HepG2 (cell line): ENCODE data around the gene TRIM44. TPM values are rescaled to one million over a fixed set of nuclear protein-coding genes. Genes with fewer than 3 reads are reported as not detected.
A peak's percentile ranks its signal among the peaks of the same experiment; 100 is the strongest.

Source experiments
- DNMT1 ChIP-seq: sonication (generic); formaldehyde crosslinking; IDR thresholded peaks from 2 replicates; pipeline ENCODE4 v1.5.1; 2020; ENCODE audit warnings: mild to moderate bottlenecking, missing genetic modification reagents
- KLF16 ChIP-seq, 2 experiments: sonication (generic) in 1 of 2; formaldehyde crosslinking in 1 of 2; IDR thresholded peaks; 2 replicates each; pipeline versions ENCODE4 v1.6.1 to v1.8.0; 2016 to 2023; ENCODE audit warnings: missing genetic modification reagents in 2 of 2, missing compliant biosample characterization in 1 of 2
- SMYD3 ChIP-seq: sonication (generic); formaldehyde crosslinking; IDR thresholded peaks from 2 replicates; pipeline ENCODE4 v1.8.1; 2023; ENCODE audit warnings: mild to moderate bottlenecking, missing genetic modification reagents
- SRY ChIP-seq: sonication (generic); formaldehyde crosslinking; IDR thresholded peaks from 2 replicates; pipeline ENCODE4 v1.8.0; 2022; ENCODE audit warnings: mild to moderate bottlenecking, missing genetic modification reagents
- ZKSCAN8 ChIP-seq: IDR thresholded peaks from 2 replicates; pipeline ENCODE4 v1.6.1; 2016; ENCODE audit warnings: borderline replicate concordance, missing genetic modification reagents, missing compliant biosample characterization
- ZNF652 ChIP-seq: IDR thresholded peaks from 2 replicates; pipeline ENCODE4 v1.6.1; 2016; ENCODE audit warnings: low read depth, borderline replicate concordance
- ZNF788 ChIP-seq: sonication (generic); formaldehyde crosslinking; IDR thresholded peaks from 2 replicates; pipeline ENCODE4 v1.5.0; 2020; ENCODE audit warnings: mild to moderate bottlenecking, missing genetic modification reagents, borderline replicate concordance
- ZNF879 ChIP-seq: sonication (generic); formaldehyde crosslinking; IDR thresholded peaks from 2 replicates; pipeline ENCODE4 v1.8.1; 2023; ENCODE audit warnings: missing genetic modification reagents
- ZSCAN22 ChIP-seq: sonication (generic); formaldehyde crosslinking; IDR thresholded peaks from 2 replicates; pipeline ENCODE4 v1.4.0; 2020; ENCODE audit warnings: mild to moderate bottlenecking, missing genetic modification reagents
- polyA plus RNA-seq, 8 experiments: library from polyadenylated mRNA; depleted of rRNA in 3 of 8; stranded (reverse) in 7 of 8; unstranded in 1 of 8; fragments of >200 nt; fragmentation: Illumina TruSeq in 4 of 8; extraction: Trizol in 4 of 8; gene quantifications; 2 replicates each; pipeline versions ENCODE4 v1.2.1 to v1.2.3, GENCODE V29; 2011 to 2016; ENCODE audit warnings: low read depth in 4 of 8, missing spikeins in 1 of 8, mixed read lengths in 1 of 8; ENCODE audit not compliant: insufficient read depth in 1 of 8
- total RNA-seq, 5 experiments: library from RNA; depleted of rRNA; stranded (reverse); fragments of >200 nt; fragmentation: Illumina TruSeq; extraction: Trizol; gene quantifications; 2 replicates each; pipeline ENCODE4 v1.2.3, GENCODE V29; 2016; ENCODE audit warnings: low read depth in 1 of 5
- TF ChIP-seq, protein P1 (sequence below): sonication (generic); formaldehyde crosslinking; IDR thresholded peaks from 2 replicates; pipeline ENCODE4 v1.4.0; 2020; ENCODE audit warnings: missing genetic modification reagents, borderline replicate concordance
- TF ChIP-seq, protein P2 (sequence below), 2 experiments: fragments of 450-650 bp in 1 of 2; sonication (generic) in 1 of 2; formaldehyde crosslinking in 1 of 2; IDR thresholded peaks; 2 replicates each; pipeline versions ENCODE4 v1.6.1 to v1.8.0; 2016 to 2022; ENCODE audit warnings: antibody characterized with exemption in 1 of 2, mild to moderate bottlenecking in 1 of 2, missing genetic modification reagents in 1 of 2
- TF ChIP-seq, protein P3 (sequence below): IDR thresholded peaks from 2 replicates; pipeline ENCODE4 v1.6.1; 2016
- TF ChIP-seq, protein P4 (sequence below): sonication (generic); formaldehyde crosslinking; IDR thresholded peaks from 2 replicates; pipeline ENCODE4 v1.8.0; 2022; ENCODE audit warnings: mild to moderate bottlenecking, missing genetic modification reagents

TRIM44 gene
- total and polyA plus RNA-seq, 2 of the 13 experiments (the other 11 are each of a cell fraction or from before 2014, with no cell fraction given) = 22.7 to 50.3 TPM

DNA sequence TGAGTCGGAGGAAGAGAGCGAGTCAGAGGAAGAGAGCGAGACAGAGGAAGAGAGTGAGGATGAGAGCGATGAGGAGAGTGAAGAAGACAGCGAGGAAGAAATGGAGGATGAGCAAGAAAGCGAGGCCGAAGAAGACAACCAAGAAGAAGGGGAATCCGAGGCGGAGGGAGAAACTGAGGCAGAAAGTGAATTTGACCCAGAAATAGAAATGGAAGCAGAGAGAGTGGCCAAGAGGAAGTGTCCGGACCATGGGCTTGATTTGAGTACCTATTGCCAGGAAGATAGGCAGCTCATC, 780 bp downstream of the TRIM44 start (continued):
- TF ChIP-seq, protein P1, sequence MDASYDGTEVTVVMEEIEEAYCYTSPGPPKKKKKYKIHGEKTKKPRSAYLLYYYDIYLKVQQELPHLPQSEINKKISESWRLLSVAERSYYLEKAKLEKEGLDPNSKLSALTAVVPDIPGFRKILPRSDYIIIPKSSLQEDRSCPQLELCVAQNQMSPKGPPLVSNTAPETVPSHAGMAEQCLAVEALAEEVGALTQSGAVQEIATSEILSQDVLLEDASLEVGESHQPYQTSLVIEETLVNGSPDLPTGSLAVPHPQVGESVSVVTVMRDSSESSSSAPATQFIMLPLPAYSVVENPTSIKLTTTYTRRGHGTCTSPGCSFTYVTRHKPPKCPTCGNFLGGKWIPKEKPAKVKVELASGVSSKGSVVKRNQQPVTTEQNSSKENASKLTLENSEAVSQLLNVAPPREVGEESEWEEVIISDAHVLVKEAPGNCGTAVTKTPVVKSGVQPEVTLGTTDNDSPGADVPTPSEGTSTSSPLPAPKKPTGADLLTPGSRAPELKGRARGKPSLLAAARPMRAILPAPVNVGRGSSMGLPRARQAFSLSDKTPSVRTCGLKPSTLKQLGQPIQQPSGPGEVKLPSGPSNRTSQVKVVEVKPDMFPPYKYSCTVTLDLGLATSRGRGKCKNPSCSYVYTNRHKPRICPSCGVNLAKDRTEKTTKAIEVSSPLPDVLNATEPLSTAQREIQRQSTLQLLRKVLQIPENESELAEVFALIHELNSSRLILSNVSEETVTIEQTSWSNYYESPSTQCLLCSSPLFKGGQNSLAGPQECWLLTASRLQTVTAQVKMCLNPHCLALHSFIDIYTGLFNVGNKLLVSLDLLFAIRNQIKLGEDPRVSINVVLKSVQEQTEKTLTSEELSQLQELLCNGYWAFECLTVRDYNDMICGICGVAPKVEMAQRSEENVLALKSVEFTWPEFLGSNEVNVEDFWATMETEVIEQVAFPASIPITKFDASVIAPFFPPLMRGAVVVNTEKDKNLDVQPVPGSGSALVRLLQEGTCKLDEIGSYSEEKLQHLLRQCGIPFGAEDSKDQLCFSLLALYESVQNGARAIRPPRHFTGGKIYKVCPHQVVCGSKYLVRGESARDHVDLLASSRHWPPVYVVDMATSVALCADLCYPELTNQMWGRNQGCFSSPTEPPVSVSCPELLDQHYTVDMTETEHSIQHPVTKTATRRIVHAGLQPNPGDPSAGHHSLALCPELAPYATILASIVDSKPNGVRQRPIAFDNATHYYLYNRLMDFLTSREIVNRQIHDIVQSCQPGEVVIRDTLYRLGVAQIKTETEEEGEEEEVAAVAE (CRISPR knock-in tag) = no peak
- TF ChIP-seq SMYD3 (CRISPR knock-in tag) (no peak), KLF16 (CRISPR knock-in tag; IDR thresholded peaks at IDR 0.05) (no peak), ZNF652 (CRISPR knock-in tag) (no peak), ZSCAN22 (CRISPR knock-in tag) (no peak; the same call in 1 of the 2 replicates), ZNF879 (CRISPR knock-in tag) (no peak), DNMT1 (CRISPR knock-in tag) (0 out of 2 replicates have a peak, but pooled peaks have one; percentile 11), SRY (CRISPR knock-in tag) (no peak), ZNF788 (CRISPR knock-in tag) (no peak), ZKSCAN8 (CRISPR knock-in tag) (no peak)
- TF ChIP-seq, protein P2, sequence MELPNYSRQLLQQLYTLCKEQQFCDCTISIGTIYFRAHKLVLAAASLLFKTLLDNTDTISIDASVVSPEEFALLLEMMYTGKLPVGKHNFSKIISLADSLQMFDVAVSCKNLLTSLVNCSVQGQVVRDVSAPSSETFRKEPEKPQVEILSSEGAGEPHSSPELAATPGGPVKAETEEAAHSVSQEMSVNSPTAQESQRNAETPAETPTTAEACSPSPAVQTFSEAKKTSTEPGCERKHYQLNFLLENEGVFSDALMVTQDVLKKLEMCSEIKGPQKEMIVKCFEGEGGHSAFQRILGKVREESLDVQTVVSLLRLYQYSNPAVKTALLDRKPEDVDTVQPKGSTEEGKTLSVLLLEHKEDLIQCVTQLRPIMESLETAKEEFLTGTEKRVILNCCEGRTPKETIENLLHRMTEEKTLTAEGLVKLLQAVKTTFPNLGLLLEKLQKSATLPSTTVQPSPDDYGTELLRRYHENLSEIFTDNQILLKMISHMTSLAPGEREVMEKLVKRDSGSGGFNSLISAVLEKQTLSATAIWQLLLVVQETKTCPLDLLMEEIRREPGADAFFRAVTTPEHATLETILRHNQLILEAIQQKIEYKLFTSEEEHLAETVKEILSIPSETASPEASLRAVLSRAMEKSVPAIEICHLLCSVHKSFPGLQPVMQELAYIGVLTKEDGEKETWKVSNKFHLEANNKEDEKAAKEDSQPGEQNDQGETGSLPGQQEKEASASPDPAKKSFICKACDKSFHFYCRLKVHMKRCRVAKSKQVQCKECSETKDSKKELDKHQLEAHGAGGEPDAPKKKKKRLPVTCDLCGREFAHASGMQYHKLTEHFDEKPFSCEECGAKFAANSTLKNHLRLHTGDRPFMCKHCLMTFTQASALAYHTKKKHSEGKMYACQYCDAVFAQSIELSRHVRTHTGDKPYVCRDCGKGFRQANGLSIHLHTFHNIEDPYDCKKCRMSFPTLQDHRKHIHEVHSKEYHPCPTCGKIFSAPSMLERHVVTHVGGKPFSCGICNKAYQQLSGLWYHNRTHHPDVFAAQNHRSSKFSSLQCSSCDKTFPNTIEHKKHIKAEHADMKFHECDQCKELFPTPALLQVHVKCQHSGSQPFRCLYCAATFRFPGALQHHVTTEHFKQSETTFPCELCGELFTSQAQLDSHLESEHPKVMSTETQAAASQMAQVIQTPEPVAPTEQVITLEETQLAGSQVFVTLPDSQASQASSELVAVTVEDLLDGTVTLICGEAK (IDR thresholded peaks at IDR 0.05) = 0 out of 2 replicates have a peak, but pooled peaks have one; percentile 6
- TF ChIP-seq, protein P2 (CRISPR knock-in tag; IDR thresholded peaks at IDR 0.05) = no peak
- TF ChIP-seq, protein P3, sequence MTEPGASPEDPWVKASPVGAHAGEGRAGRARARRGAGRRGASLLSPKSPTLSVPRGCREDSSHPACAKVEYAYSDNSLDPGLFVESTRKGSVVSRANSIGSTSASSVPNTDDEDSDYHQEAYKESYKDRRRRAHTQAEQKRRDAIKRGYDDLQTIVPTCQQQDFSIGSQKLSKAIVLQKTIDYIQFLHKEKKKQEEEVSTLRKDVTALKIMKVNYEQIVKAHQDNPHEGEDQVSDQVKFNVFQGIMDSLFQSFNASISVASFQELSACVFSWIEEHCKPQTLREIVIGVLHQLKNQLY = no peak
- TF ChIP-seq, protein P4, sequence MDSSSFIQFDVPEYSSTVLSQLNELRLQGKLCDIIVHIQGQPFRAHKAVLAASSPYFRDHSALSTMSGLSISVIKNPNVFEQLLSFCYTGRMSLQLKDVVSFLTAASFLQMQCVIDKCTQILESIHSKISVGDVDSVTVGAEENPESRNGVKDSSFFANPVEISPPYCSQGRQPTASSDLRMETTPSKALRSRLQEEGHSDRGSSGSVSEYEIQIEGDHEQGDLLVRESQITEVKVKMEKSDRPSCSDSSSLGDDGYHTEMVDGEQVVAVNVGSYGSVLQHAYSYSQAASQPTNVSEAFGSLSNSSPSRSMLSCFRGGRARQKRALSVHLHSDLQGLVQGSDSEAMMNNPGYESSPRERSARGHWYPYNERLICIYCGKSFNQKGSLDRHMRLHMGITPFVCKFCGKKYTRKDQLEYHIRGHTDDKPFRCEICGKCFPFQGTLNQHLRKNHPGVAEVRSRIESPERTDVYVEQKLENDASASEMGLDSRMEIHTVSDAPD (CRISPR knock-in tag) = no peak
